DMS 273 treated with DMSO at 0.1 percent for 48 hours (cell line): ENCODE measurements around the gene FOXN1.

Source experiments
- DNase-seq: peaks from one replicate; lab custom pipeline; 2025; lab: John Stamatoyannopoulos, UW

The FOXN1 gene

GRCh38 chr17:28477928-28478327, 28.2 kb upstream of the FOXN1 start:
- DNase-seq: no peak

- no peak for DNase-seq
Measured at GRCh38 chr17:28478712-28479615, 27.2 kb upstream of the FOXN1 start.

- no peak for DNase-seq
Measured at GRCh38 chr17:28480278-28480677, 25.9 kb upstream of the FOXN1 start.

GRCh38 chr17:28480799-28481571, 25.2 kb upstream of the FOXN1 start:
- no peak for DNase-seq

GRCh38 chr17:28482551-28483199, 23.5 kb upstream of the FOXN1 start:
- DNase-seq: no peak

GRCh38 chr17:28484296-28484695, 21.9 kb upstream of the FOXN1 start:
- DNase-seq: no peak

- no peak for DNase-seq
Measured at GRCh38 chr17:28485049-28485448, 21.1 kb upstream of the FOXN1 start.

- no peak for DNase-seq
Measured at GRCh38 chr17:28487881-28488532, 18.1 kb upstream of the FOXN1 start.

- DNase-seq: no peak
Measured at GRCh38 chr17:28488533-28489276, 17.4 kb upstream of the FOXN1 start.

- no peak for DNase-seq
Measured at GRCh38 chr17:28491286-28491685, 14.9 kb upstream of the FOXN1 start.

GRCh38 chr17:28491860-28492259, 14.3 kb upstream of the FOXN1 start:
- DNase-seq: no peak

GRCh38 chr17:28492352-28493310, 13.5 kb upstream of the FOXN1 start:
- no peak for DNase-seq

- no peak for DNase-seq
Measured at GRCh38 chr17:28493460-28493859, 12.7 kb upstream of the FOXN1 start.

- DNase-seq: peak; percentile 43
Measured at GRCh38 chr17:28494445-28495188, 11.5 kb upstream of the FOXN1 start.

- no peak for DNase-seq
Measured at GRCh38 chr17:28495635-28496034, 10.5 kb upstream of the FOXN1 start.

GRCh38 chr17:28497931-28498330, 8.2 kb upstream of the FOXN1 start:
- no peak for DNase-seq

GRCh38 chr17:28498652-28499363, 7.3 kb upstream of the FOXN1 start:
- no peak for DNase-seq

GRCh38 chr17:28499364-28499664, 6.8 kb upstream of the FOXN1 start:
- no peak for DNase-seq
